HepG2 (cell line): ENCODE measurements around the gene DNASE1L2. TPM values are rescaled to one million over a fixed set of nuclear protein-coding genes. Genes with fewer than 3 reads are reported as not detected.

ENCODE experiments used
- ARID2 ChIP-seq: sonication (generic); formaldehyde crosslinking; IDR thresholded peaks from 2 replicates; pipeline ENCODE4 v1.8.1; 2022; ENCODE audit warnings: mild to moderate bottlenecking, missing genetic modification reagents, borderline replicate concordance
- ARID5B ChIP-seq: IDR thresholded peaks from 2 replicates; pipeline ENCODE4 v1.4.0; 2020; ENCODE audit warnings: mild to moderate bottlenecking, missing genetic modification reagents
- ATF2 ChIP-seq: sonication (generic); formaldehyde crosslinking; IDR thresholded peaks from 2 replicates; pipeline ENCODE4 v1.4.0; 2020; ENCODE audit warnings: missing genetic modification reagents
- EEA1 ChIP-seq: sonication (generic); formaldehyde crosslinking; IDR thresholded peaks from 2 replicates; pipeline ENCODE4 v1.5.1; 2020; ENCODE audit warnings: mild to moderate bottlenecking, missing genetic modification reagents, borderline replicate concordance
- HNF4G ChIP-seq, 2 experiments: sonication (generic) in 1 of 2; formaldehyde crosslinking in 1 of 2; IDR thresholded peaks; 2 replicates each; pipeline versions ENCODE4 v1.4.0 to v1.6.1; 2011 to 2020; ENCODE audit warnings: borderline replicate concordance in 2 of 2, low read depth in 2 of 2, mild to moderate bottlenecking in 2 of 2, low read length in 1 of 2, missing genetic modification reagents in 1 of 2, moderate library complexity in 1 of 2
- MIXL1 ChIP-seq: IDR thresholded peaks from 2 replicates; pipeline ENCODE4 v1.6.1; 2016
- MTF1 ChIP-seq: sonication (generic); formaldehyde crosslinking; IDR thresholded peaks from 2 replicates; pipeline ENCODE4 v1.5.0; 2020; ENCODE audit warnings: missing genetic modification reagents
- MYNN ChIP-seq: sonication (generic); formaldehyde crosslinking; IDR thresholded peaks from 2 replicates; pipeline ENCODE4 v1.4.0; 2020; ENCODE audit warnings: mild to moderate bottlenecking, low read depth, missing genetic modification reagents
- NONO ChIP-seq, 2 experiments: fragments of 450-650 bp in 1 of 2; sonication (generic) in 1 of 2; formaldehyde crosslinking in 1 of 2; IDR thresholded peaks in 1 of 2; conservative IDR thresholded peaks in 1 of 2; 2 replicates each; pipeline versions ENCODE4 v1.6.1 to v1.8.0; 2017 to 2022; ENCODE audit warnings: mild to moderate bottlenecking in 1 of 2, missing genetic modification reagents in 1 of 2, moderate library complexity in 1 of 2
- PAF1 ChIP-seq: IDR thresholded peaks from 2 replicates; pipeline ENCODE4 v1.6.1; 2016; ENCODE audit warnings: missing genetic modification reagents, missing compliant biosample characterization
- PAXIP1 ChIP-seq: sonication (generic); formaldehyde crosslinking; conservative IDR thresholded peaks from 2 replicates; pipeline ENCODE4 v1.4.0; 2020; ENCODE audit warnings: mild to moderate bottlenecking, missing genetic modification reagents, moderate library complexity
- PLSCR1 ChIP-seq: sonication (generic); formaldehyde crosslinking; IDR thresholded peaks from 2 replicates; pipeline ENCODE4 v1.5.0; 2020; ENCODE audit warnings: missing genetic modification reagents, mild to moderate bottlenecking, borderline replicate concordance
- POLR2A ChIP-seq, 2 experiments: IDR thresholded peaks; 2 replicates each; pipeline ENCODE4 v1.6.1; 2011; ENCODE audit warnings: low read depth in 2 of 2, low read length in 2 of 2, mild to moderate bottlenecking in 1 of 2, moderate library complexity in 1 of 2; ENCODE audit not compliant: insufficient read depth in 1 of 2
- POLR2AphosphoS2 ChIP-seq: IDR thresholded peaks from 2 replicates; pipeline ENCODE4 v1.6.1; 2011; ENCODE audit warnings: low read depth, low read length, improper control_type of control experiment
- SMAD1 ChIP-seq: sonication (generic); formaldehyde crosslinking; IDR thresholded peaks from 2 replicates; pipeline ENCODE4 v1.4.0; 2020; ENCODE audit warnings: missing genetic modification reagents, low read depth, mild to moderate bottlenecking, borderline replicate concordance
- U2AF1 ChIP-seq: fragments of 200-400 bp; formaldehyde crosslinking; optimal IDR thresholded peaks from 2 replicates; pipeline ENCODE3; 2017; ENCODE audit warnings: mild to moderate bottlenecking, low read depth, low read length
- ZNF224 ChIP-seq: sonication (generic); formaldehyde crosslinking; IDR thresholded peaks from 2 replicates; pipeline ENCODE4 v1.5.0; 2020; ENCODE audit warnings: mild to moderate bottlenecking, missing genetic modification reagents
- ZNF329 ChIP-seq: sonication (generic); formaldehyde crosslinking; IDR thresholded peaks from 2 replicates; pipeline ENCODE4 v1.9.0; 2021; ENCODE audit warnings: low read depth, mild to moderate bottlenecking, missing genetic modification reagents
- polyA plus RNA-seq, 8 experiments: library from polyadenylated mRNA; depleted of rRNA in 3 of 8; stranded (reverse) in 7 of 8; unstranded in 1 of 8; fragments of >200 nt; fragmentation: Illumina TruSeq in 4 of 8; extraction: Trizol in 4 of 8; gene quantifications; 2 replicates each; pipeline versions ENCODE4 v1.2.1 to v1.2.3, GENCODE V29; 2011 to 2016; ENCODE audit warnings: low read depth in 4 of 8, missing spikeins in 1 of 8, mixed read lengths in 1 of 8; ENCODE audit not compliant: insufficient read depth in 1 of 8
- total RNA-seq, 5 experiments: library from RNA; depleted of rRNA; stranded (reverse); fragments of >200 nt; fragmentation: Illumina TruSeq; extraction: Trizol; gene quantifications; 2 replicates each; pipeline ENCODE4 v1.2.3, GENCODE V29; 2016; ENCODE audit warnings: low read depth in 1 of 5

DNASE1L2 gene
- total and polyA plus RNA-seq, 2 of the 13 experiments (the other 11 are each of a cell fraction or from before 2014, with no cell fraction given): 0.44 to 0.50 TPM

GRCh38 chr16:2205104-2205966, 30.9 kb upstream of the DNASE1L2 start, which contains the start of gene MLST8 (continued):
- TF ChIP-seq ARID5B (CRISPR knock-in tag) (peak; percentile 57), ARID2 (CRISPR knock-in tag) (no peak), HNF4G (IDR thresholded peaks at IDR 0.05; ENCODE audit: borderline replicate concordance, low read depth, low read length) (no peak; the same call in 1 of the 2 replicates), HNF4G (CRISPR knock-in tag; IDR thresholded peaks at IDR 0.05; ENCODE audit: borderline replicate concordance, low read depth) (no peak), ZNF224 (CRISPR knock-in tag) (peak; percentile 55), ZNF329 (CRISPR knock-in tag) (peak; percentile 53; the same call in 1 of the 2 replicates), POLR2AphosphoS2 (peak; percentile 98), NONO (IDR thresholded peaks at IDR 0.05) (no peak), NONO (CRISPR knock-in tag; conservative IDR thresholded peaks at IDR 0.05) (peak; percentile 89; the same call in 1 of the 2 replicates), MYNN (CRISPR knock-in tag) (0 out of 2 replicates have a peak, but pooled peaks have one; percentile 68), SMAD1 (CRISPR knock-in tag) (peak; percentile 83; the same call in 1 of the 2 replicates), EEA1 (CRISPR knock-in tag) (peak; percentile 90), POLR2A (IDR thresholded peaks at IDR 0.05; ENCODE audit: insufficient read depth in 1 of 2, low read depth in 2 of 2, low read length in 2 of 2) (peak; percentile 77 to 80), PAF1 (no peak), MIXL1 (CRISPR knock-in tag) (0 out of 2 replicates have a peak, but pooled peaks have one; percentile 30), PAXIP1 (CRISPR knock-in tag) (no peak), PLSCR1 (CRISPR knock-in tag) (no peak), MTF1 (no peak; the same call in 1 of the 2 replicates), U2AF1 (no peak), ATF2 (CRISPR knock-in tag) (peak; percentile 77)
